Coronary artery (tissue), 2 donors: ENCODE results near the gene PCDHGB5.
"Not testable (repeated sequence)": the region's sequence is repeated elsewhere in the genome, so short reads cannot be mapped to it uniquely, and the experiment has no call there.

ENCODE experiments used
- DNase-seq: peaks from one replicate; pipeline ENCODE4 v3.0.0-alpha.2; 2017; ENCODE audit warnings: low spot score
- H3K27ac ChIP-seq, 2 donors: fragments of 200-600 bp; sonication (generic); one replicate each; pipeline ENCODE4 v1.5.1; 2016 to 2019
- H3K4me3 ChIP-seq: fragments of 200-600 bp; sonication (generic); 2 replicates; pipeline ENCODE4 v1.5.1; 2016; ENCODE audit warnings: mild to moderate bottlenecking, moderate library complexity
- CTCF ChIP-seq: fragments of 200-600 bp; sonication (generic); IDR thresholded peaks from one replicate; pipeline ENCODE4 v1.5.1; 2019; ENCODE audit warnings: antibody characterized with exemption

Gene PCDHGB5

GRCh38 chr5:141412854-141413539 lies 15.2 kb downstream of the PCDHGB5 start, which contains the start of gene PCDHGA10:
Gene PCDHGA10, plus strand, starts transcription at chr5:141412987. Its CDS starts 189 bp downstream, at chr5:141413176.
- no peak within 1 kb of the TSS for H3K27ac ChIP-seq
- DNase-seq: no peak

GRCh38 chr5:141413540-141414069 lies 15.9 kb downstream of the PCDHGB5 start:
- no peak for TF ChIP-seq CTCF
- DNase-seq: no peak
- Histone ChIP-seq H3K27ac (no peak overlapping the region), H3K4me3 (peak overlapping the region; percentile 56)

More at GRCh38 chr5:141412854-141413539, 15.2 kb downstream of the PCDHGB5 start, which contains the start of gene PCDHGA10:
- H3K4me3 ChIP-seq: peak within 1 kb of the TSS; percentile 56
- TF ChIP-seq CTCF: no peak

GRCh38 chr5:141414548-141415274 lies 17.0 kb downstream of the PCDHGB5 start:
- DNase-seq, H3K27ac ChIP-seq: not testable (repeated sequence)
- H3K4me3 ChIP-seq: peak overlapping the region; percentile 30

GRCh38 chr5:141415275-141415618 lies 17.5 kb downstream of the PCDHGB5 start:
- peak overlapping the region; percentile 30 for H3K4me3 ChIP-seq
- not testable (repeated sequence) for DNase-seq, H3K27ac ChIP-seq

GRCh38 chr5:141417494-141418172 lies 19.9 kb downstream of the PCDHGB5 start, which contains the start of gene PCDHGB7:
Gene PCDHGB7, plus strand, starts transcription at chr5:141417677. Its CDS starts 183 bp downstream, at chr5:141417860.
- peak within 1 kb of the TSS; percentile 70 for H3K4me3 ChIP-seq
- DNase-seq: not testable (repeated sequence)
- peak within 1 kb of the TSS in 1 of 2 donors; percentile 47 for H3K27ac ChIP-seq
- peak; percentile 21 for TF ChIP-seq CTCF

GRCh38 chr5:141419074-141419880 lies 21.5 kb downstream of the PCDHGB5 start:
- Histone ChIP-seq H3K4me3 (peak overlapping the region; percentile 70), H3K27ac (no peak overlapping the region)
- TF ChIP-seq CTCF: no peak
- no peak for DNase-seq

GRCh38 chr5:141420855-141421488 lies 23.2 kb downstream of the PCDHGB5 start, which contains the start of gene PCDHGA11:
Gene PCDHGA11, plus strand, starts transcription at chr5:141421051. Its CDS starts 177 bp downstream, at chr5:141421228.
- TF ChIP-seq CTCF: no peak
- no peak for DNase-seq
- H3K4me3 ChIP-seq: peak within 1 kb of the TSS; percentile 70
- H3K27ac ChIP-seq: no peak within 1 kb of the TSS
